Skin of body (tissue), 2 donors: Measurements from ENCODE around the gene VCAN. TPM values are rescaled to one million over a fixed set of nuclear protein-coding genes. Genes with fewer than 3 reads are reported as not detected.

ENCODE experiments used
- DNase-seq: peaks from one replicate; lab custom pipeline; 2025; lab: John Stamatoyannopoulos, UW
- total RNA-seq: library from RNA; depleted of rRNA; stranded (reverse); fragments of >200 nt; gene quantifications from one replicate; pipeline ENCODE4 v1.2.3, GENCODE V29; 2014

The VCAN gene
- total RNA-seq, 1 donor from 2014 or later: 396 TPM

GRCh38 chr5:83467371-83468035 is 4.0 kb upstream of the VCAN start:
- DNase-seq: peak; percentile 87

GRCh38 chr5:83469075-83469474 is 2.5 kb upstream of the VCAN start:
- no peak for DNase-seq

DNA sequence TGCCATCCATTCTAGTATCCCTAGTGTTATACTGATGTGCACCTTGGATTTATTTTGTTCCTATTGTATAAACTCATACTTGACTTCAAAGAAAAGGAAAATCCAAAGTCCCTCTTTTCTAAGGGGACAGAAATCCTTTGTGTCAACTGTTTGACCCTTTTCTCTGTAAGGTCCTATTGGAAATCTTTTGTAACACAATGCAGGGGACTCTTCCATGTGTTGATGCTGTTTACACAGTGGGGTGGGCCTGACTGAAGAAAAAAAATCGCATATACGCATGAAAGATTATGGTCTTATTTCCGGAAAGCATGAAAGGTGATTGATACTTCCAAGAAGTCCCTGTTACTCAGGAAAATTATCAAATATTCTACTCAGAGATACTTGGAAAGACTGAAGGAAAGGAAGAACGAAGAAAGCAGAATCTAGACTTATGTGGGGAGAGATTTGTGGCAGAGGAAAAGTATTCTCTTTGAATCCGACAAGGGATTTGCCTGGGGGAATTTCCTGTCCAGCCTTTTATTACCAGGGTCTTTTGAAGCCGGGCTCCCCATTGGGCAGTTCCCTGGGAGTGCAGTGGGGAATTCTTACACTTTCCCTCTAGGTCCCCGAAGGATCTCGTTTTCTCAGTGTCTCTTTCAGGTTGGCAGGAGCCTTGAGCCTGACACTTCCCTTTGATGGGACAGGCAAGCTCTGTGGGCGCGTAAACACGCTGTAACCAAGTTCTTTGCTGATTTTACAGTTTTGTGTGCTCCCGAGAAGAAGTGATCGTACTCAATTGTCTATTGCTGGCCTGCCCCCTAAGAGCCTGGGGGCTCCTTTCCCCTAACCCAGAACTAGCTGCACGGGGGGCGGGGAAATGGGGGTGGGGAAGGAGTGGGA is 779 bp upstream of the VCAN start:
- peak; percentile 52 for DNase-seq

DNA sequence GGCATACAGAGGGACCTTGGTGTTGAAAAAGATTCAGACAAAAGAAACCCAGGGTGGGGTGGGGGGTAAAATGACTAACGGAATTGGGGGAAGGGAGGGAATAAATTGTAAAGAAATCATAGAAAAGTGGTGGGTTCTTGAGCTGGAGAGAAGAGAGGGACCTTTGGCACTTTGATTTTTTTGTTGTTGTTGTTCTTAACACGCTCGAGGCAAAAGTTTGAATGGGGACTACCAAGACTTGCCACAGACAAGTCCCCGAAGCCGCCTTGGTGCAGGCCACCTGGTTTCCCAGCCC is 616 bp downstream of the VCAN start:
- DNase-seq: peak; percentile 25

DNA sequence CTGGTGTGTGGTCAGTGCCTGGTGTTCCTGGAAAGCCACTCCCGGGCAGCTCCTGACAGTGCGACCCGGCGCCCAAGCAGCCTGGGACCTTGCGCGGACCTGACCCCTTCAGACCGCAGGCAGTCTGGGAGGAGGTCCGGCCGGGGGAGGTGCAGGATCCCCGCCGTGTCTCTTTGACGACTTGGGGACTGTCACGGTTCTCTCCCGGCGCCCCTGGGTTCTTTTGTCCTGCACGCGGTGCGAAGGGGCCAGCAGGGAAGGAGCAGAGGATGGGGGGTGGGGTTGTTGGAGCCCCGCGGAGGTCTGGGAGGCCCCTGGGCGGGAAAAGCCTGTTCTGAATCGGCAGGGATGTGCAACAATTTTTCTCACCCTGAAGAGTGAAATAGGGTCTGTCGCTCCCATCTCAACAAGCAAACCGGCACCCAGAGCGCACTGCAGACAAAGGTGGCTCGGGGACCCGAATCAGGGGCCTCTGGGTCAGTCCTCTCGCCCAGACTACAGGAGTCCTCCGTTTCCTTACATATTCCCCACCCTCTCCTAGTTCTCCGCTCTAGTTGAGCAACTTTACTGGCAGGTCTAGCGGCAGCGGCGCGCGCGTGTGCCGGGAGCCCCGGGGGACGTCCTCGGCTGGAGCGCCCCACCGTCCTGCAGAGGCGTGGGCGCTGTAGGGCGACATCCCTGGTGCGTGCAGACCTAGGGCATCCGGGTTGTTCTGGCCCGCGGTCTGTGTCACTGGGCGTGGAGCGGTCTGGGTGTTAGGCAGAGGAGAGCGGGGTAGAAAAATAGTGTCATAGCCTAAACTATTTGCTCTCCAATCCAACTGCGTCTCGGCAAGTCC is 1.2 kb downstream of the VCAN start:
- no peak for DNase-seq

GRCh38 chr5:83473346-83474160 is 2.0 kb downstream of the VCAN start:
- peak; percentile 98 for DNase-seq

GRCh38 chr5:83474161-83474796 is 2.7 kb downstream of the VCAN start:
- DNase-seq: peak; percentile 70

DNA sequence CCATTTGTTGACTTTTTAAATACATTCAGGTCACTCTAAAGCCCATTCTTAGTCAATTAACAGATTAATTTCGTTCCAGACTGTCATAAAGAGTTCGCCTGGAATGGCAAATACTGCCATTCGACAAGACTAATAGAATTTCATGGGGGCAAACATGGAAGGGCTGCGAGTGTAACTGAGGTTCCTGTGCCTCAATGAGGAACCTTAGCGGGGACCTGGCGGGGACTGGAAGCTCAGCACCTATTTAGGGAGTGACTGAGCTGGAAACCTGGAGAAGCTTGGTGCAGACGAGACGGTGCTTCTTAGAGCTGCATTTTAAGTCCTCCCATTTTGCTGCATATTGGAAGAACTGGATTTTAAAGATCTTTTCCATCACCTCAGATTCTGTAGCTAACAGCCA is 3.4 kb downstream of the VCAN start:
- DNase-seq: no peak

GRCh38 chr5:83475391-83475863 is 3.9 kb downstream of the VCAN start:
- peak; percentile 77 for DNase-seq

DNA sequence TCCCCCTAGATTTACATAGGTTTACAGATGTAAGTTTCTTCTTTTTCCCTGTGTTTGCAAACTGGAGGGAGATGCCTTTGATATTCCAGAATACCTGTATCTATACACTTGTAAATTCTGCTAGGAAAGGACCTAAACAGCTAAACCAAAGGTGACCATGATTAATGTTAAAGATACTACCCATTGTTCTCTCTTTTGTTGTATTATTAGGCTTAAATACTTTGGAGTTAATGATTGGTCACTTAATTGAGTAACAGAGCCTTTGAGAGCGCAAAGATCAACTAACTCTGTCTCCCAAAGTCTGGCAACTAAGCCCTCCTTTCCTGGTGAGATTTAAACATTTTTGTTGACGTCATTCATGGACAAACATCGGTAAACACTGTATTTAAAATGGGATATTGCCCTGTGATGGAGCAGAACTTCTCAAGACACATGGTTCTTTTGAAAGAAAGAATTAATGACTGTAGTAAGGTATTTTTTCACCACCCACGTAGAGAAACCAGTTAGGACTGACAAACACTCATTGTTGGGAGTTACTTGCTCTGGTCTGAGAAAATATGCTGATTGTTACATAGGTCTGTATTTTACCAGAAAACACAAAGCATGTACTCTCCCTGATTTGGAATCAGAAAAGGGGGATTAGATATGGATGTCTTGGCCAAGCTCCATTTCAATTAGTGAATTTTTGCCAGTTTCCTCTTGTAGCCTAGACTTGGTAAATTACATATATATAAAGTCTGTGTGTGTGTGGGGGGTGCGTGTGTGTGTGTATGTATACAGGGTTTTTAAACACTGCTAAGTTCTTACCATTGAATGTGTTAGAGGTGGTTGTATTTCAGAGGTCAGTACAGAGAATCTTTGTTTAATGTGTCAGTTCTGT is 4.6 kb downstream of the VCAN start:
- DNase-seq: no peak

- DNase-seq: no peak
Observed at GRCh38 chr5:83482961-83483360, 11.4 kb downstream of the VCAN start.

DNA sequence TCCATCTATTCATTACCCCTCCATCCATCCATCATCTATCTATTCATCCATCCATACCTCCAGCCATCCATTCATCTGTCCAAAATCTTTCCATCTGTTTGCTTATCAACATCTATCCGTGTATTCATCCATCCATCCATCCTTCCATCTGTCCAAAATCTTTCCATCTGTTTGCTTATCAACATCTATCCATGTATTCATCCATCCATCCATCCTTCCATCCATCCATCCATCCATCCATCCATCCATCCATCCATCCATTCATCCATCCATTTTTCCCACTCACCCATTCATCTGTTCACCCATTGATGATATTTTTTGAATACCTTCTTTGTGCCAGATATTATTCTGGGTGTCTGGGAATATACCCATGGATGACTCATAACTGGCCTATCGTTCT is 12.8 kb downstream of the VCAN start:
- no peak for DNase-seq

- DNase-seq: no peak
Observed at GRCh38 chr5:83485842-83486241, 14.3 kb downstream of the VCAN start.

- DNase-seq: no peak
Observed at GRCh38 chr5:83487155-83487554, 15.6 kb downstream of the VCAN start.

GRCh38 chr5:83488271-83488670 is 16.7 kb downstream of the VCAN start:
- DNase-seq: no peak

DNA sequence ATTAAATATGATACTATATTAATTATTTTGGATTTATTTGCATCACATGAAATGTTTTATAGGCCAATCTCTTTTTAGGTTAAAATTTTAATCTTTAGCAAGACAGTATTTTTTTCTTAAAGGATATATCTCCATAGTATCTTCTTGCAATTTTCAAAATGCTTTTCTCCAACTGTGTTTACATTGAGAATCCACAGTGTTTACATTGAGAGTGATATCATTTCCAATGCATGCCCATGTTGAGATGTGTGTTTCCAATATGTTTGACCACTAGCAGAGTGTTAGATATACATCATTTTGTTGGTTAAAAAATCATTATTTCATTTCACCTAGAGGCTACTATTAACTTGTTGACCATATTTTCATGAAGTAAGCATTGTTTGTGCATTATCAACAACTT is 17.3 kb downstream of the VCAN start:
- no peak for DNase-seq

DNA sequence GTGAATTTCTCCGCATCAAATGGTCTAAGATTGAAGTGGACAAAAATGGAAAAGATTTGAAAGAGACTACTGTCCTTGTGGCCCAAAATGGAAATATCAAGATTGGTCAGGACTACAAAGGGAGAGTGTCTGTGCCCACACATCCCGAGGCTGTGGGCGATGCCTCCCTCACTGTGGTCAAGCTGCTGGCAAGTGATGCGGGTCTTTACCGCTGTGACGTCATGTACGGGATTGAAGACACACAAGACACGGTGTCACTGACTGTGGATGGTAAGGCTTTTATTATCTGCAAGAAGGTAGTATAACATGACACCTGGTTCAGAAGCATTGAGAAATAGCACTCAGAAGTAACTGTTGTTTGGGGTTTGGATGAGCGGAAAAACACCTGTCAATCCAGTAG is 18.7 kb downstream of the VCAN start:
- no peak for DNase-seq

DNA sequence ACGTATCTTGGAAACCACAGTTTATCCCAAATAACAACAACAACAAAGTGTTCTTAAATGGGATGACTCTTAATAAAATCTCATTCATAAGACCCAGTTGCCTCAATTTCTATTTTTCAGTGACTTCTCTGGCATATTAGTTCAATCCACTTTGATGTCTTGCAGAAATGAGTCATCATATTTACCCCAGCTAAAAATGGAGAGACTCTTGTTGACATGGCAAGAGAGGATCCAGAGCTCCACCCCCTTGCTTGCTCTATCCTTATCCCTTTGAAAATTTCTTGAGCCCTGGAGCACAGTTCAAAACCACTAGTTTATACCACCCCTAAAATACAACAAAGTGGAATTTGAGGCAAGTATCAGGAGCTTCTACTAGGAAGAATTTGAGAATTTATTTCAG is 20.8 kb downstream of the VCAN start:
- DNase-seq: no peak

DNA sequence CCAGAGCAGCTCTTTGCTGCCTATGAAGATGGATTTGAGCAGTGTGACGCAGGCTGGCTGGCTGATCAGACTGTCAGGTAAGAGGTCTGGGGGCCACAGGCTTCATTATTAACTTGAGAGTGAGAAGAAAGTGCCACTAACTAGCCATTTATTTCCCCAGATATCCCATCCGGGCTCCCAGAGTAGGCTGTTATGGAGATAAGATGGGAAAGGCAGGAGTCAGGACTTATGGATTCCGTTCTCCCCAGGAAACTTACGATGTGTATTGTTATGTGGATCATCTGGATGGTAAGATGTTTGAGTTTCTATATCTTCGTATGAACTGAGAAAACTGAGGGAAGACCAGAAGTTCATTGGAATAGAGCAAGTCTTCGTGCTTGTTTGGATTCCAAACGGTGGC is 22.1 kb downstream of the VCAN start:
- DNase-seq: no peak
